Measurements from ENCODE around the gene LNX1.

- TF ChIP-seq CTCF (conservative IDR thresholded peaks at IDR 0.05 in 1 of 2, IDR thresholded peaks at IDR 0.05 in 1 of 2; ENCODE audit: low read depth in 1 of 2, low read length in 2 of 2) (no peak), EZH2 (IDR thresholded peaks at IDR 0.05; ENCODE audit: low read length, missing control alignments) (no peak)
Measured at GRCh38 chr4:53450773-53451172, 140.5 kb downstream of the LNX1 start.

All from fibroblast of lung (primary cell).